ENCODE results near the gene ARHGAP30.

Gene ARHGAP30

DNA sequence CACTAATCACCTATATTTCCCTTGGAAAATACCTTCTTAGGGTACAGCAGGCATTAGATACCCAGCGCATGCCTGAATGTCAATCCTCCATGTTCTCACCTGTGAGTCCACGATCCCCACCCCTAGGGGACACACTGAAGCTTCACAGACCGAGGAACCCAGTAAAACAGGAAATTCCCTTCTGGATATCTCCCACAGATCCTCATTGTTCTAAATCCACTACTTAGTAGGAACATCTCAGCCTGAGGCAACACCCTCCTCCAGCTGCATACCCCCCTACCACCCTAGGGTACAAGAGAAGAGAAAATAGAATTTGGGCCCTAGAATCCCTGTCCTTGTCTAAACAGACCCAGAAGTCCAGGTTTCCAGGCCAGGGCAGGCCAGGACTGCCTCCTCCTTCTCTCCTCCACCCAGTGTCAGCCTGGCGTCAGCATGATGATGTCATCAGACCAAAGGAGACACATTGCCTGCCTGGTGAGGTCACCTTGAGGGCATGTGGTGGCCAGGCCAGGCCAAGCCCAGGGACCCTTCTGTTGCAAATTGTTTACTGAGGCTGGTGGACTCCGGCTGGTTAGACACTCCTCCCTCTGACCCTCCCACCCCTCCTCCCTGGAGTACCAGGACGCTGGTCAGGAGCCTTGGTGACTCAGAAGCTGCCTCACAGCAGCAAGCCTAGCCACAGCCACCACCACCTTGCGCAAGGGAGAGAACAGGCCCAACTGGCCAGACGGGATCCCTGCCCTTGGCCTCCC, 13.5 kb upstream of the ARHGAP30 start:
- no peak overlapping the region for H3K27ac ChIP-seq
- TF ChIP-seq, protein P1, sequence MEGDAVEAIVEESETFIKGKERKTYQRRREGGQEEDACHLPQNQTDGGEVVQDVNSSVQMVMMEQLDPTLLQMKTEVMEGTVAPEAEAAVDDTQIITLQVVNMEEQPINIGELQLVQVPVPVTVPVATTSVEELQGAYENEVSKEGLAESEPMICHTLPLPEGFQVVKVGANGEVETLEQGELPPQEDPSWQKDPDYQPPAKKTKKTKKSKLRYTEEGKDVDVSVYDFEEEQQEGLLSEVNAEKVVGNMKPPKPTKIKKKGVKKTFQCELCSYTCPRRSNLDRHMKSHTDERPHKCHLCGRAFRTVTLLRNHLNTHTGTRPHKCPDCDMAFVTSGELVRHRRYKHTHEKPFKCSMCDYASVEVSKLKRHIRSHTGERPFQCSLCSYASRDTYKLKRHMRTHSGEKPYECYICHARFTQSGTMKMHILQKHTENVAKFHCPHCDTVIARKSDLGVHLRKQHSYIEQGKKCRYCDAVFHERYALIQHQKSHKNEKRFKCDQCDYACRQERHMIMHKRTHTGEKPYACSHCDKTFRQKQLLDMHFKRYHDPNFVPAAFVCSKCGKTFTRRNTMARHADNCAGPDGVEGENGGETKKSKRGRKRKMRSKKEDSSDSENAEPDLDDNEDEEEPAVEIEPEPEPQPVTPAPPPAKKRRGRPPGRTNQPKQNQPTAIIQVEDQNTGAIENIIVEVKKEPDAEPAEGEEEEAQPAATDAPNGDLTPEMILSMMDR (conservative IDR thresholded peaks at IDR 0.05) = no peak

DNA sequence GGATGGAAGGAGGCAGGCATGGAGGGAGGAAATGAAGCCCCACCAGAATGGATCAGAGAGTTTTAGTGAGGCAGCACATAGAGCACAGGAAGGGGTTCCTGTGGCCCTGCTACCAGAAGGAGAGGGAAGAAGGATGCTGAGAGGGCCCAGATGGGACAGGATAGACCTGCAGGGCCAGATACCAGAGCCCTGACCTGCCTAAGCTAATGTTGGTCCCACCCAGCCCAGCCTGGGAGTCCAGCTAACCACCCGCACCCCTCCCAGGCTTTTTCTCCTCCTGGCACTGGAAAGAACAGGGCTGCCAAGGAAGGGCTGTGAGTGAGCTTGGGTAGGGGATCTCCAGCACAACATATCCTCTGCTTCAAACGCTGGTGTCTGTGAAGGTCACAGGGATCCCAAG, 12.8 kb upstream of the ARHGAP30 start:
- TF ChIP-seq, protein P1 (conservative IDR thresholded peaks at IDR 0.05) = no peak
- no peak overlapping the region for H3K27ac ChIP-seq

- TF ChIP-seq, protein P1 (conservative IDR thresholded peaks at IDR 0.05) = no peak
- no peak overlapping the region for H3K27ac ChIP-seq
Measured at GRCh38 chr1:161081519-161081918, 11.8 kb upstream of the ARHGAP30 start.

DNA sequence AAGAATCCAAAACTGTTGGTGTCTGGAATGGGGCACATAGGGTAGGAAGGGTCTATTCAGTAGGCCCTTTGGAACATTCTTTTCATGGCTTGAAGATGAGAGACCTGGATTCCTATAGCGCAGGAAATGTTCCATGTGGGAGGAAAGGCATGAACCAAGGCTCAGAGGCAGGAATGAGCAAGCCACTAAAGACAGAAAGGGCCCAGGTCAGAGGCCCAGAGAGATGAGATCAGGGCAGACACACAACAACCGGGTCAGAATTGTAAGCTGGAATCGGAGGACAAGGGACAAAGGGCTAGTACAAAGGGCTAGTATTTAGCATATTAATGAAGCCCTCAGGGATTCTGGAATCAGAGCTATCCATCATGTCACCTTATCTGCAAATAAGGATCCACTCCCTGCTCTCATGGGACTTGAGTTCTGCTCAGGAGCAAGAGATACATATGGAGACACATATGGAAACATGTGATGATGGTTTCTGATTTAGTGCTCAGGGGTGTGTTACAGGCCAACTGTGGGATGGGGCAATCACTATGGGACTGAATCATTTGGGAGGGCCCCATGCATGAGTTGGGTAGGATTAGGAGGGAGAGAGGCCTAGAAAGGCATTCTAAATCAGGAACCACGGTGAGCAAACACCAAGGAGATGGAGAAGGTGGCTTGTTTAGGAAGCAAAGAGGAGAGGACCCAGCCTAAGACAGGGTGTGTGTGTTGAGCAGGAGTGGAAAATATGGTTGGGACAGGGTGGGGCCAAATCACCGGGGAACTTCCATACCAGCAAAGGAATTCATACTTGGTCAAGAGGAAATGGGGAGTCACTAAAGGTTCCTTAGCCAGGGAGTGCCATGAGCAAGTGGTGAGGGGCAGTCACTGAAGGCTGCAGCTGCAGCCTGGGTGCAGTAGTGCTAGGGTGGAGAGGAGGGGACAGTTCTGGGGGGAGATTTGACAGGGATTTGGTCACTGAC, 11.0 kb upstream of the ARHGAP30 start:
- TF ChIP-seq, protein P1 (conservative IDR thresholded peaks at IDR 0.05) = no peak
- H3K27ac ChIP-seq = no peak overlapping the region

- TF ChIP-seq, protein P1 (conservative IDR thresholded peaks at IDR 0.05) = no peak
- H3K27ac ChIP-seq = no peak overlapping the region
Measured at GRCh38 chr1:161079436-161080110, 9.9 kb upstream of the ARHGAP30 start.

- H3K27ac ChIP-seq = no peak overlapping the region
- TF ChIP-seq, protein P1 (conservative IDR thresholded peaks at IDR 0.05) = no peak
Measured at GRCh38 chr1:161077426-161077825, 7.7 kb upstream of the ARHGAP30 start.

DNA sequence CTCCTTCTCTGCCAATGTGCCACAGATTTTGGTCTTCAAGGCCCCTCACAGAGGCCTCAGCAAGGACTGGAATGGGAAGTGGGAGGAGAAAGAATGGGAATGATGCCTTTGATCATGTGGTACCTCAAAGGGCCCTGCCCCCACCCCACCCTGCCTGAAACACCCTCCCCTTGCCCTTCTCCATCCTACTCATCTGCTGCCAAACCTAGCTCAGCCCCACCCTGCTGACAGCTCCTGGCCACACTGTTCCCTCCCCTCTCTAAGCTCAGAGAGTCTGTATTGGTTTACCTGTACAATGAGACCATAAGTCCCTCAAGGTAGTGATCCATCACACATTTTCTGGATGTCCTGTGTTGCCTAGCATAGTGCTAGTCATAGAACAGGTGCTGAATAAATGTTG, 6.7 kb upstream of the ARHGAP30 start:
- TF ChIP-seq, protein P1 (conservative IDR thresholded peaks at IDR 0.05) = no peak
- no peak overlapping the region for H3K27ac ChIP-seq

Measured in VCaP (cell line).